CD8-positive, alpha-beta memory T cell (primary cell): ENCODE data around the gene FTCDNL1. TPM values are rescaled to one million over a fixed set of nuclear protein-coding genes. Genes with fewer than 3 reads are reported as not detected.

Experiments
- CTCF ChIA-PET: fragments of 350-600 bp; sonication (Branson Sonifier 250); formaldehyde crosslinking; loops from one replicate; lab custom pipeline; 2021; ENCODE audit warnings: antibody characterized with exemption; lab: Charles Lee
- POLR2A ChIA-PET: fragments of 350-600 bp; sonication (Branson Sonifier 250); formaldehyde crosslinking; loops from one replicate; lab custom pipeline; 2021; ENCODE audit warnings: antibody characterized with exemption; lab: Charles Lee
- DNase-seq, 5 donors: peaks; one replicate each; pipeline versions ENCODE4 v3.0.0 to v3.0.0-alpha.2; 2020 to 2022; ENCODE audit warnings: mixed read lengths in 1 of 5
- H3K27ac ChIP-seq: one replicate; pipeline ENCODE4 v1.7.0; 2013; ENCODE audit warnings: low read depth, mild to moderate bottlenecking, low read length, moderate library complexity
- H3K27me3 ChIP-seq: 2 replicates; pipeline ENCODE4 v1.7.0; 2013; ENCODE audit warnings: low read length, mild to moderate bottlenecking; ENCODE audit not compliant: insufficient read depth, poor library complexity, severe bottlenecking
- H3K36me3 ChIP-seq: 2 replicates; pipeline ENCODE4 v1.7.0; 2013; ENCODE audit warnings: mild to moderate bottlenecking, low read length, moderate library complexity; ENCODE audit not compliant: insufficient read depth
- H3K4me1 ChIP-seq: 2 replicates; pipeline ENCODE4 v1.7.0; 2013; ENCODE audit warnings: mild to moderate bottlenecking, low read length, moderate library complexity; ENCODE audit not compliant: insufficient read depth
- H3K4me3 ChIP-seq: 2 replicates; pipeline ENCODE4 v1.7.0; 2013; ENCODE audit warnings: mild to moderate bottlenecking, low read length
- H3K9me3 ChIP-seq: 2 replicates; pipeline ENCODE4 v1.7.0; 2013; ENCODE audit warnings: mild to moderate bottlenecking, low read length
- H3K27ac Mint-ChIP-seq, 8 donors: one replicate each; pipeline ENCODE4 v1.8.0; 2020 to 2021; ENCODE audit warnings: mixed read lengths in 8 of 8, mild to moderate bottlenecking in 6 of 8, inconsistent platforms in 3 of 8, moderate library complexity in 3 of 8
- H3K27me3 Mint-ChIP-seq, 2 donors: one replicate each; pipeline ENCODE4 v1.8.0; 2020 to 2021; ENCODE audit warnings: mixed read lengths in 2 of 2, mild to moderate bottlenecking in 1 of 2, moderate library complexity in 1 of 2
- H3K36me3 Mint-ChIP-seq, 3 donors: one replicate each; pipeline ENCODE4 v1.8.0; 2020 to 2021; ENCODE audit warnings: mixed read lengths in 3 of 3, inconsistent platforms in 1 of 3, mild to moderate bottlenecking in 1 of 3
- H3K4me1 Mint-ChIP-seq, 3 donors: one replicate each; pipeline ENCODE4 v1.8.0; 2020 to 2021; ENCODE audit warnings: mixed read lengths in 3 of 3, inconsistent platforms in 1 of 3, mild to moderate bottlenecking in 1 of 3
- H3K4me3 Mint-ChIP-seq, 7 donors: one replicate each; pipeline ENCODE4 v1.8.0; 2020 to 2021; ENCODE audit warnings: mixed read lengths in 7 of 7, mild to moderate bottlenecking in 6 of 7, moderate library complexity in 4 of 7, inconsistent platforms in 2 of 7
- H3K9me3 Mint-ChIP-seq, 5 donors: one replicate each; pipeline ENCODE4 v1.8.0; 2020 to 2022; ENCODE audit warnings: mixed read lengths in 5 of 5, mild to moderate bottlenecking in 3 of 5, moderate library complexity in 2 of 5, inconsistent platforms in 1 of 5
- polyA plus RNA-seq: library from polyadenylated mRNA; unstranded; fragments of 300-500 nt; fragmentation: Illumina TruSeq; gene quantifications from one replicate; pipeline ENCODE4 v1.2.3, GENCODE V29; 2021
- total RNA-seq, 2 experiments: library from RNA; stranded (reverse); gene quantifications; one replicate each; pipeline ENCODE4 v1.2.3, GENCODE V29; 2021

FTCDNL1 gene
- total and polyA plus RNA-seq, 3 experiments from 2014 or later: 1.4 to 5.2 (median 3.8) TPM

DNA sequence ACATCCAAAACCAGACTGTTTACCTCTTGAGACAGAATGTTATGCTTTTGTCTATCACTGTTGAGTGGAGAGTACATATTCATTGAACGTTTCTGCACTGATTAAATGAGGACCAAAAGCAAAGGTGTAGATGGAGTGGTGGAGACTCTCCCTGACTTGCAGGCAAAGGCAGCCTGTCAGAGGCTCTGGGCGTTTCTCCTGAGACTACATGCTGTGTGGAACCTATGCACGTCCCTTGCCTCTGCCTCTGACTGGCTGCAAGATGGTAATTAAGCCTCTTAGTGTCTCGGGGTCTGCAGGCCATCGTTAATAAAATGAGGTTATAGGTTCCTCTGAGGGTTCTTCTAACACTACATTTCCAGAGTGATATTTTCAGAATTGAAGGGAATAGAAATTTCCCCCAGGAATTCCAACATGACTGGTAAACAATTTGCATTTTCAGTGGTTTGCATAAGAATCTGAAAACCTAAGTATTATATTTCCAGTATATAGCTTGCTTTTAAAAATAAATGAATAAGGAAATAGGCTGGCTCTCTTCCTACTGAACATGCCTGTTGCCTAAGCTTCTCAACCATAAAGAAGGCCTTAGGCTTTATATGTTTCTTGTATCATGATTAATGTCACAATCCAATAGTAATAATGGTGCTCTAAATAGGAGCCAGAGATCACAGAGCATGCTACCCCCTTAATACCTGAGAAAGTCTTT is 107.4 kb downstream of the FTCDNL1 start:
- Histone ChIP-seq H3K27me3 (no peaks in the 10 kb centered on the region), H3K9me3 (no peaks in the 10 kb centered on the region), H3K27ac (no peak overlapping the region), H3K4me1 (no peaks in the 10 kb centered on the region), H3K4me3 (no peak overlapping the region), H3K36me3 (no peaks in the 10 kb centered on the region)
- CTCF ChIA-PET: no interaction called here
- peaks cover 0 to 1% (median 0%) of the 10 kb centered on the region in 3 donors for H3K36me3 Mint-ChIP-seq
- POLR2A ChIA-PET: no interaction called here
- no peak overlapping the region for H3K27ac Mint-ChIP-seq
- H3K27me3 Mint-ChIP-seq: peaks cover 7 to 36% of the 10 kb centered on the region in 2 donors
- H3K4me3 Mint-ChIP-seq: no peak overlapping the region
- no peaks in the 10 kb centered on the region for H3K9me3 Mint-ChIP-seq
- DNase-seq: no peak
- peaks cover 4 to 7% (median 6%) of the 10 kb centered on the region in 3 donors for H3K4me1 Mint-ChIP-seq

GRCh38 chr2:199742884-199743283 is 108.1 kb downstream of the FTCDNL1 start:
- no peak overlapping the region for H3K27ac ChIP-seq
- Mint-ChIP-seq H3K36me3 (peaks cover 0 to 1% (median 0%) of the 10 kb centered on the region in 3 donors), H3K4me1 (peaks cover 4 to 7% (median 6%) of the 10 kb centered on the region in 3 donors), H3K4me3 (no peak overlapping the region), H3K27ac (no peak overlapping the region), H3K27me3 (peaks cover 7 to 43% of the 10 kb centered on the region in 2 donors), H3K9me3 (no peaks in the 10 kb centered on the region)
- H3K9me3 ChIP-seq: no peaks in the 10 kb centered on the region
- no peaks in the 10 kb centered on the region for H3K27me3 ChIP-seq
- DNase-seq: no peak
- ChIA-PET CTCF (no interaction called here), POLR2A (no interaction called here)
- H3K4me3 ChIP-seq: no peak overlapping the region
- H3K4me1 ChIP-seq: no peaks in the 10 kb centered on the region
- H3K36me3 ChIP-seq: no peaks in the 10 kb centered on the region

- no peaks in the 10 kb centered on the region for H3K36me3 Mint-ChIP-seq
- no peak for DNase-seq
- H3K9me3 Mint-ChIP-seq: no peaks in the 10 kb centered on the region
- Histone ChIP-seq H3K4me3 (no peak overlapping the region), H3K9me3 (no peaks in the 10 kb centered on the region), H3K27me3 (no peaks in the 10 kb centered on the region), H3K36me3 (no peaks in the 10 kb centered on the region), H3K27ac (no peak overlapping the region), H3K4me1 (no peaks in the 10 kb centered on the region)
- H3K27ac Mint-ChIP-seq: peak overlapping the region in 1 of 8 donors; percentile 11
- H3K4me3 Mint-ChIP-seq: no peak overlapping the region
- ChIA-PET POLR2A (no interaction called here), CTCF (interaction anchor here (0.7 to 2.1 kb wide), 12 partner anchors 8 to 1431 kb away, joined by 3 to 9 read pairs (median 4); no protein-coding TSS in a partner anchor)
- H3K27me3 Mint-ChIP-seq: peaks cover 7 to 43% of the 10 kb centered on the region in 2 donors
- H3K4me1 Mint-ChIP-seq: peaks cover 4 to 7% (median 6%) of the 10 kb centered on the region in 3 donors
These were observed 110.9 kb downstream of the FTCDNL1 start for GRCh38 chr2:199740111-199740428.

DNA sequence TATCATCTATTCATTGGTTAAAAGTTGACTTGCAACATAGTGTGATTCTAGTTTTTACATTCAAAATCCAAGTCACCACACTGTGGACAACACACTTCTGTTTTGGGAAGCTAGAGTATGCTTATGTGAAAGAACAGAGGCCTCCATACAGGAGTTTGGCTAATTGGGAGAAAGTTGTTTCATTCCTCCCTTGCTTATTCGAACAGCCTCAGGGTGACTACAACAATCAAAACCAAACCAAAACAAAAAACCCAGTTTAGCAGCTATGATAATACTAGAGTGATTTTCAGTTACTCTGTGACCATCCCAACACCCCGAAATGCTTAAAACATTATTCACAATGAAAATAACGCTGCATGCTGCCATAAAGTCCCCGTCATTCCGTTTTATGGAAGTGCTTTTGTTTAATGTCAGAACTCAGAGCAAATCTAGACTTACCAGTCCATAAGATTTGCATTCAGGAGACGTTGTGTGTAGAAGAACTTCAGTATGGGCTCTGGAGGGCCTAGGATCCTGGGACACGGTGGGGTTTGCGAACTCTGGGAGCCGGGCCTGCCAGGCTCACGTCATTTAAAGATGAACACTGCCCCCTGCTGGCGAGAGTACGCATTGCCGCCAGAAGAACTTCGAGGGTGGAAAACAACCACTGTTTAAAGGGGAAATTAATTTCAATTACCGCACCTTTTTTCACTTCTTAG is 111.4 kb downstream of the FTCDNL1 start:
- Mint-ChIP-seq H3K27ac (peak overlapping the region in 1 of 8 donors; percentile 11), H3K4me3 (peak overlapping the region in 1 of 7 donors; percentile 29), H3K4me1 (peaks cover 4 to 7% (median 6%) of the 10 kb centered on the region in 3 donors), H3K9me3 (no peaks in the 10 kb centered on the region), H3K36me3 (no peaks in the 10 kb centered on the region), H3K27me3 (peaks cover 5 to 41% of the 10 kb centered on the region in 2 donors)
- CTCF ChIA-PET: interaction anchor here (0.7 to 2.1 kb wide), 12 partner anchors 9 to 1430 kb away, joined by 3 to 9 read pairs (median 4); no protein-coding TSS in a partner anchor
- Histone ChIP-seq H3K4me1 (no peaks in the 10 kb centered on the region), H3K9me3 (no peaks in the 10 kb centered on the region), H3K27ac (no peak overlapping the region), H3K36me3 (no peaks in the 10 kb centered on the region), H3K4me3 (no peak overlapping the region), H3K27me3 (no peaks in the 10 kb centered on the region)
- POLR2A ChIA-PET: interaction anchor here (0.6 kb wide), 1 partner anchor 11 kb away, joined by 3 read pairs; no protein-coding TSS in a partner anchor
- peak; percentile 10 to 58 (median 35) for DNase-seq

- H3K4me1 Mint-ChIP-seq: peaks cover 4 to 7% (median 6%) of the 10 kb centered on the region in 3 donors
- H3K36me3 Mint-ChIP-seq: no peaks in the 10 kb centered on the region
- no peak overlapping the region for H3K4me3 Mint-ChIP-seq
- Histone ChIP-seq H3K4me1 (no peaks in the 10 kb centered on the region), H3K9me3 (no peaks in the 10 kb centered on the region), H3K27me3 (no peaks in the 10 kb centered on the region), H3K36me3 (no peaks in the 10 kb centered on the region), H3K4me3 (no peak overlapping the region), H3K27ac (no peak overlapping the region)
- peak overlapping the region in 1 of 8 donors; percentile 35 for H3K27ac Mint-ChIP-seq
- CTCF ChIA-PET: interaction anchor here (1.0 to 2.1 kb wide), 6 partner anchors 10 to 1429 kb away, joined by 3 to 9 read pairs (median 4); no protein-coding TSS in a partner anchor
- POLR2A ChIA-PET: interaction anchor here (0.6 kb wide), 1 partner anchor 10 kb away, joined by 3 read pairs; no protein-coding TSS in a partner anchor
- no peaks in the 10 kb centered on the region for H3K9me3 Mint-ChIP-seq
- DNase-seq: no peak
- peaks cover 5 to 41% of the 10 kb centered on the region in 2 donors for H3K27me3 Mint-ChIP-seq
These were observed 112.1 kb downstream of the FTCDNL1 start for GRCh38 chr2:199738727-199739412.

DNA sequence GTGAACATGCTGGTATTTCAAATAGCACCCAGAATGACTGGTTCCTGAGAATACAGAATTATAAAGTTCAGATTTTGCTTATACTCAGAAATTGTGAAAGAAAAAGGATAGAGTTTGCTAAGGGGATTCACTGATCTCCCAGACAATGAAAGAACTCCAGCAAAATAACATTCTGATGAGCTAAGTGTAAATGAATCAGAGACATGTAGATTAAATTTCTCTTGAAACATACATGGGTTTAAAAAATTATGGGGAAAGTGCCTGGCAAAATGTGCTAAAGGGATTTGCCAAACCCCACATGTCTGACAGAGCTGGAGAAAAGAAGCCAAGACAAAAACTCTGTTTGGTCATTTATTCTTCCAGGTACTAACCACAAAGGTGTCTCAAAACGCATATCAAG is 116.3 kb downstream of the FTCDNL1 start:
- Mint-ChIP-seq H3K27ac (no peak overlapping the region), H3K36me3 (no peaks in the 10 kb centered on the region)

GRCh38 chr2:199734011-199734410 is 117.0 kb downstream of the FTCDNL1 start:
- H3K4me3 Mint-ChIP-seq: no peak overlapping the region
- H3K4me1 ChIP-seq: no peaks in the 10 kb centered on the region
- no peak overlapping the region for H3K4me3 ChIP-seq
- H3K9me3 Mint-ChIP-seq: no peaks in the 10 kb centered on the region
- CTCF ChIA-PET: no interaction called here
- POLR2A ChIA-PET: no interaction called here
- H3K27me3 Mint-ChIP-seq: peaks cover 7 to 46% of the 10 kb centered on the region in 2 donors
- no peak overlapping the region for H3K27ac ChIP-seq
- no peaks in the 10 kb centered on the region for H3K36me3 Mint-ChIP-seq
- H3K27ac Mint-ChIP-seq: no peak overlapping the region
- no peaks in the 10 kb centered on the region for H3K4me1 Mint-ChIP-seq
- no peaks in the 10 kb centered on the region for H3K27me3 ChIP-seq
- no peaks in the 10 kb centered on the region for H3K9me3 ChIP-seq
- H3K36me3 ChIP-seq: no peaks in the 10 kb centered on the region
- no peak for DNase-seq

More for the DNA sequence above, 116.3 kb downstream of the FTCDNL1 start:
- H3K9me3 ChIP-seq: no peaks in the 10 kb centered on the region
- CTCF ChIA-PET: no interaction called here
- H3K27ac ChIP-seq: no peak overlapping the region
- H3K4me1 ChIP-seq: no peaks in the 10 kb centered on the region
- DNase-seq: no peak
- peaks cover 9 to 46% of the 10 kb centered on the region in 2 donors for H3K27me3 Mint-ChIP-seq
- POLR2A ChIA-PET: no interaction called here
- no peak overlapping the region for H3K4me3 Mint-ChIP-seq
- H3K4me1 Mint-ChIP-seq: peaks cover under 1 to 3% (median 1%) of the 10 kb centered on the region in 3 donors
- no peaks in the 10 kb centered on the region for H3K27me3 ChIP-seq
- H3K4me3 ChIP-seq: no peak overlapping the region
- no peaks in the 10 kb centered on the region for H3K36me3 ChIP-seq
- no peaks in the 10 kb centered on the region for H3K9me3 Mint-ChIP-seq
